Measurements from ENCODE around the gene SNAP91. TPM values are rescaled to one million over a fixed set of nuclear protein-coding genes. Genes with fewer than 3 reads are reported as not detected.
"Not testable (repeated sequence)": the region's sequence is repeated elsewhere in the genome, so short reads cannot be mapped to it uniquely, and the experiment has no call there.

The SNAP91 gene
- total RNA-seq, 2 donors from 2014 or later: 2.9 to 7.2 TPM

DNA sequence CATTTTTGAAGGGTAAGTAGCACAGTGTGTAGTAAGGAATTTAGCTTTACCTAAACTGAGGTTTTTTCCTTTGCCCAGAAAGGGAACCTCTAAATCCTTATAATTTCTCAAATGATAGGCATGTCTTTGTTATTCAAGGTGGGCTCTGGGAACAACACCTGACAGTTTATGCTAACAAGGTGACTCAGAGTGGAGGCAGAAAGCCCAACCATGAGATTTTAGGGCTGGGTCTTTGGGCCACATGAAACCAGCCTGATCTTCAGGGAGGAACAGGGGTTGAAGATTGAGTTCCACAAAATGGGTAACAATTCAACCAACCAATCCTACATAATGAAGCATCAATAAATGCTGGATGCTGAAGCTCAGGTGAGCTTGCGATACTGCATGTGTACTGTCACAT, 149.9 kb downstream of the SNAP91 start:
- H3K4me1 ChIP-seq (replicated peaks): no peaks in the 10 kb centered on the region
- no peaks in the 10 kb centered on the region for H3K36me3 ChIP-seq
- no peak overlapping the region for H3K27ac ChIP-seq
- 97% methylated on average over 1 of the region's 1 CpG for WGBS
- no peaks in the 10 kb centered on the region for H3K27me3 ChIP-seq (replicated peaks; ENCODE audit: insufficient read depth)
- H3K4me3 ChIP-seq: no peak overlapping the region
- TF ChIP-seq POLR2A (IDR thresholded peaks at IDR 0.05): no peak
- TF ChIP-seq POLR2AphosphoS5 (IDR thresholded peaks at IDR 0.05): no peak
- TF ChIP-seq, protein P1, sequence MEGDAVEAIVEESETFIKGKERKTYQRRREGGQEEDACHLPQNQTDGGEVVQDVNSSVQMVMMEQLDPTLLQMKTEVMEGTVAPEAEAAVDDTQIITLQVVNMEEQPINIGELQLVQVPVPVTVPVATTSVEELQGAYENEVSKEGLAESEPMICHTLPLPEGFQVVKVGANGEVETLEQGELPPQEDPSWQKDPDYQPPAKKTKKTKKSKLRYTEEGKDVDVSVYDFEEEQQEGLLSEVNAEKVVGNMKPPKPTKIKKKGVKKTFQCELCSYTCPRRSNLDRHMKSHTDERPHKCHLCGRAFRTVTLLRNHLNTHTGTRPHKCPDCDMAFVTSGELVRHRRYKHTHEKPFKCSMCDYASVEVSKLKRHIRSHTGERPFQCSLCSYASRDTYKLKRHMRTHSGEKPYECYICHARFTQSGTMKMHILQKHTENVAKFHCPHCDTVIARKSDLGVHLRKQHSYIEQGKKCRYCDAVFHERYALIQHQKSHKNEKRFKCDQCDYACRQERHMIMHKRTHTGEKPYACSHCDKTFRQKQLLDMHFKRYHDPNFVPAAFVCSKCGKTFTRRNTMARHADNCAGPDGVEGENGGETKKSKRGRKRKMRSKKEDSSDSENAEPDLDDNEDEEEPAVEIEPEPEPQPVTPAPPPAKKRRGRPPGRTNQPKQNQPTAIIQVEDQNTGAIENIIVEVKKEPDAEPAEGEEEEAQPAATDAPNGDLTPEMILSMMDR (IDR thresholded peaks at IDR 0.05): no peak
- intact Hi-C loops (cut with DNase I): no loop called here
- no peaks in the 10 kb centered on the region for H3K9me3 ChIP-seq
- DNase-seq (ENCODE audit: low spot score): no peak

DNA sequence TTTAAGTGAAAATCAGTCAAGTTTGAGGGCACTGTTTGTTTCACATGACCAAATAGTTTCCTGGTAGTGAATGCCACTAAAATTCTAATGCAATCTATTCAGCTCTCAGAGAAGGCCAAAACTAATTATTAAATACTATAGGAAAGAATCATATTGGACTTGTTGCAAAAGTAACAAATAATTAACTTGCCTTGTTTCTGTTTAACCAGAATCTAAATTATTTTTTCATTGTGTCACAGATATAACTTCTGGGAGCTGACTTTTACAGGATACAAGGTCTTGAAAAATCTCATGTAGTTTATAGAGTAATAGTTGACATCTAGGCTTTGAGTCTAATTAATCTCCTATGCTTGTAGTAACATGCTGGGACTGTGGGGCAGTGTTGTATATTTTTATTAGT, 152.0 kb downstream of the SNAP91 start:
- DNase-seq (ENCODE audit: low spot score): no peak
- Histone ChIP-seq H3K27ac (no peak overlapping the region), H3K9me3 (no peaks in the 10 kb centered on the region), H3K36me3 (no peaks in the 10 kb centered on the region), H3K4me3 (no peak overlapping the region), H3K27me3 (replicated peaks; ENCODE audit: insufficient read depth) (no peaks in the 10 kb centered on the region), H3K4me1 (replicated peaks) (no peaks in the 10 kb centered on the region)
- intact Hi-C loops (cut with DNase I): no loop called here
- TF ChIP-seq POLR2AphosphoS5 (IDR thresholded peaks at IDR 0.05) (no peak), POLR2A (IDR thresholded peaks at IDR 0.05) (no peak)
- TF ChIP-seq, protein P1 (IDR thresholded peaks at IDR 0.05): no peak

DNA sequence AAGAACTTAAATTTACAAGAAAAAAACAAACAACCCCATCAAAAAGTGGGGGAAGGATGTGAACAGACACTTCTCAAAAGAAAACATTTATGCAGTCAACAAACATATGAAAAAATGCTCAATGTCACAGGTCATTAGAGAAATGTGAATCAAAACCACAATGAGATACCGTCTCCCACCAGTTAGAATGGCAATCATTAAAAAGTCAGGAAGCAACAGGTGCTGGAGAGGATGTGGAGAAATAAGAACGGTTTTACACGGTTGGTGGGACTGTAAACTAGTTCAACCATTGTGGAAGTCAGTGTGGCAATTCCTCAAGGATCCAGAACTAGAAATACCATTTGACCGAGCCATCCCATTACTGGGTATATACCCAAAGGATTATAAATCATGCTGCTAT, 157.2 kb downstream of the SNAP91 start:
- H3K27ac ChIP-seq; intact Hi-C loops (cut with DNase I); DNase-seq (ENCODE audit: low spot score); H3K4me1 ChIP-seq (replicated peaks); H3K36me3 ChIP-seq; H3K9me3 ChIP-seq; H3K27me3 ChIP-seq (replicated peaks; ENCODE audit: insufficient read depth); H3K4me3 ChIP-seq: not testable (repeated sequence)
- WGBS: 89% methylated on average over 4 of the region's 4 CpGs

DNA sequence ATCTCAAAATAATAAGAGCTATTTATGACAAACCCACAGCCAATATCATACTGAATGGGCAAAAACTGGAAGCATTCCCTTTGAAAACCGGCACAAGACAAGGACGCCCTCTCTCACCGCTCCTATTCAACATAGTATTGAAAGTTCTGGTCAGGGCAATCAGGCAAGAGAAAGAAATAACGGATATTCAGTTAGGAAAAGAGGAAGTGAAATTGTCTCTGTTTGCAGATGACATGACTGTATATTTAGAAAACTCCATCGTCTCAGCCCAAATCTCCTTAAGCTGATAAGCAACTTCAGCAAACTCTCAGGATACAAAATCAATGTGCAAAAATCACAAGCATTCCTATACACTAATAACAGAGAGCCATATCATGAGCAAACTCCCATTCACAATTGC, 158.4 kb downstream of the SNAP91 start:
- H3K36me3 ChIP-seq; DNase-seq (ENCODE audit: low spot score); H3K27me3 ChIP-seq (replicated peaks; ENCODE audit: insufficient read depth); H3K9me3 ChIP-seq; H3K27ac ChIP-seq; intact Hi-C loops (cut with DNase I); H3K4me3 ChIP-seq; H3K4me1 ChIP-seq (replicated peaks): not testable (repeated sequence)
- 81% methylated on average over 5 of the region's 5 CpGs for WGBS

DNA sequence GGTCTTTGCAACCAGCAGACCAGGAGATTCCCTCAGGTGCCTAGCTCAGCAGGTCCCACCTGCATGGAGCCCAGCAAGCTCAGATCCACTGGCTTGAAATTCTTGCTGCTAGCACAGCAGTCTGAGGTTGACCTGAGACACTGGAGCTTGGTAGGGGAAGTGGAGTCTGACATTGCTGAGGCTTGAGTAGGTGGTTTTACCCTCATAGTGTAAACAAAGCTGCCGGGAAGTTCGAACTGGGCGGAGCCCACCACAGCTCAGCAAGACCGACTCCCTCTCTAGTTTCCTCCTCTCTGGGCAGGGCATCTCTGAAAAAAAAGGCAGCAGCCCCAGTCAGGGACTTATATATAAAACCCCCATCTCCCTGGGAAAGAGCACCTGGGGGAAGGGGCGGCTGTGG, 162.3 kb downstream of the SNAP91 start:
- DNase-seq (ENCODE audit: low spot score): no peak
- TF ChIP-seq POLR2AphosphoS5 (IDR thresholded peaks at IDR 0.05): no peak
- TF ChIP-seq POLR2A (IDR thresholded peaks at IDR 0.05): no peak
- no peaks in the 10 kb centered on the region for H3K27me3 ChIP-seq (replicated peaks; ENCODE audit: insufficient read depth)
- H3K27ac ChIP-seq: no peak overlapping the region
- H3K36me3 ChIP-seq: no peaks in the 10 kb centered on the region
- intact Hi-C loops (cut with DNase I): no loop called here
- no peak overlapping the region for H3K4me3 ChIP-seq
- 44% methylated on average over 5 of the region's 5 CpGs for WGBS
- no peaks in the 10 kb centered on the region for H3K9me3 ChIP-seq
- no peaks in the 10 kb centered on the region for H3K4me1 ChIP-seq (replicated peaks)

DNA sequence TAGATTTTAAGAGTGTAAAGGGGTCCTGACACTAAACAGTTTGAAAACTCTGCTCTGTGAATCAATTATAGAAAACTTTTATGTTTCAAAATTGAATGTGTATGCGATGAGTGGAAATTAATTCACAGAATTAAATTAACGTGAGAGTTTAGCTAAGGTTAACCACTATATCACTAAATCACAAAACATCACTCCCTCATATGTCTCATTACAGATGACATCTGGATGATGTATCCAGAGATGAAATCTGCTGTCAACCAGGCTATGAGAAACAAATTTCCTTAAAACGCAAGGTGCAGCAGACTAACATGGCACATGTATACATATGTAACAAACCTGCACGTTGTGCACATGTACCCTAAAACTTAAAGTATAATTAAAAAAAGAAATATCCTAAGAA, 169.2 kb downstream of the SNAP91 start:
- no peaks in the 10 kb centered on the region for H3K36me3 ChIP-seq
- WGBS: 73% methylated on average over 4 of the region's 4 CpGs
- H3K4me1 ChIP-seq (replicated peaks): no peaks in the 10 kb centered on the region
- H3K27me3 ChIP-seq (replicated peaks; ENCODE audit: insufficient read depth): no peaks in the 10 kb centered on the region
- no peak for DNase-seq (ENCODE audit: low spot score)
- no peaks in the 10 kb centered on the region for H3K9me3 ChIP-seq
- intact Hi-C loops (cut with DNase I): no loop called here
- H3K27ac ChIP-seq: no peak overlapping the region
- no peak for TF ChIP-seq POLR2AphosphoS5 (IDR thresholded peaks at IDR 0.05)
- TF ChIP-seq, protein P1 (IDR thresholded peaks at IDR 0.05): no peak
- TF ChIP-seq POLR2A (IDR thresholded peaks at IDR 0.05): no peak
- no peak overlapping the region for H3K4me3 ChIP-seq
